Thymus (tissue), 11 donors: ENCODE data around the gene MTMR4. TPM values are rescaled to one million over a fixed set of nuclear protein-coding genes. Genes with fewer than 3 reads are reported as not detected.
"Not testable (repeated sequence)": the region's sequence is repeated elsewhere in the genome, so short reads cannot be mapped to it uniquely, and the experiment has no call there.

ENCODE experiments used
- DNase-seq, 9 donors: peaks; one replicate each; pipeline ENCODE4 v3.0.0-alpha.2; 2013; ENCODE audit warnings: low spot score in 9 of 9, low read depth in 6 of 9, missing footprints in 1 of 9
- H3K27ac ChIP-seq, 2 donors: one replicate each; pipeline ENCODE4 v1.5.1; 2013; ENCODE audit warnings: control low read depth in 1 of 2, low read depth in 1 of 2, low read length in 1 of 2, mild to moderate bottlenecking in 1 of 2, moderate library complexity in 1 of 2
- H3K27me3 ChIP-seq, 2 donors: one replicate each; pipeline ENCODE4 v1.5.1; 2013; ENCODE audit warnings: low read length in 1 of 2; ENCODE audit not compliant: control insufficient read depth in 2 of 2, insufficient read depth in 1 of 2
- H3K36me3 ChIP-seq, 2 donors: one replicate each; pipeline ENCODE4 v1.5.1; 2013; ENCODE audit warnings: low read length in 1 of 2, mild to moderate bottlenecking in 1 of 2, moderate library complexity in 1 of 2; ENCODE audit not compliant: control insufficient read depth in 2 of 2, insufficient read depth in 2 of 2
- H3K4me1 ChIP-seq, 2 donors: one replicate each; pipeline ENCODE4 v1.5.1; 2013; ENCODE audit warnings: low read length in 2 of 2; ENCODE audit not compliant: control insufficient read depth in 2 of 2, insufficient read depth in 2 of 2
- H3K4me3 ChIP-seq, 2 donors: one replicate each; pipeline ENCODE4 v1.5.1; 2013; ENCODE audit warnings: low read length in 2 of 2, control low read depth in 1 of 2, mild to moderate bottlenecking in 1 of 2
- H3K9me3 ChIP-seq, 2 donors: one replicate each; pipeline ENCODE4 v1.5.1; 2013; ENCODE audit warnings: low read length in 1 of 2, mild to moderate bottlenecking in 1 of 2; ENCODE audit not compliant: control insufficient read depth in 2 of 2, insufficient read depth in 1 of 2
- WGBS: extraction: QIAGEN DNeasy Blood & Tissue Kit; methylation state at CpG from one replicate; pipeline ENCODE4 v1.1.7; 2013; 5-methylcytosine and 5-hydroxymethylcytosine counted together
- polyA plus RNA-seq: library from polyadenylated mRNA; stranded (reverse); fragments of 200-250 nt; gene quantifications from one replicate; pipeline ENCODE4 v1.2.3, GENCODE V29; 2013
- total RNA-seq: library from RNA; stranded (reverse); fragments of 120-200 nt; gene quantifications from one replicate; pipeline ENCODE4 v1.2.4, GENCODE V29; 2013
- donor health status: healthy.

The MTMR4 gene
- total and polyA plus RNA-seq, 2 donors, result 17.0 to 28.0 TPM

DNA sequence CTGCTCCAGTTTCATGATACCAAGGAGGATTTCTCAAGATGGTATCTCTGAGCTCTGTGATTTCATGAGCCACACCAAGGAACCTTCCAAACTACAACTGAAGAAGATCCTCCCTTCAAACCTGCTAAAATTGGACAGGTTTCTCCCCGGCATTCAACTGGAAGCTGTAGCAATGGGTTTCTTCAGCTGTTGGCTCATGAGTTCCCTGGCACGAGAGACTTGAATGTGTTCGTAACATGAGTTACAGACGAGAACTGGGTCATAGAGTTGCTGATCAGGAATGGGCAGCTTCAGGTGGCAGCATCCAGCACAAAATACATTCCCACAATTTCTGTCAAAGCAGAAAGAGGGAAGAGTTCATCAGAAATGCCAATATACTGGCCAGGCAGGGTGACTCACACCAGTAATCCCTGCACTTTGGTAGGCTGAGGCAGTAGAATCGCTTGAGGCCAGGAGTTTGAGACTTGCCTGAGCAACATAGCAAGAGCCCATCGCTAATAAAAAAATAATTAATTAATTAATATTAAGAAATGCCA is 22.9 kb downstream of the MTMR4 start:
- WGBS, result 99% methylated on average over 6 of the region's 6 CpGs

DNA sequence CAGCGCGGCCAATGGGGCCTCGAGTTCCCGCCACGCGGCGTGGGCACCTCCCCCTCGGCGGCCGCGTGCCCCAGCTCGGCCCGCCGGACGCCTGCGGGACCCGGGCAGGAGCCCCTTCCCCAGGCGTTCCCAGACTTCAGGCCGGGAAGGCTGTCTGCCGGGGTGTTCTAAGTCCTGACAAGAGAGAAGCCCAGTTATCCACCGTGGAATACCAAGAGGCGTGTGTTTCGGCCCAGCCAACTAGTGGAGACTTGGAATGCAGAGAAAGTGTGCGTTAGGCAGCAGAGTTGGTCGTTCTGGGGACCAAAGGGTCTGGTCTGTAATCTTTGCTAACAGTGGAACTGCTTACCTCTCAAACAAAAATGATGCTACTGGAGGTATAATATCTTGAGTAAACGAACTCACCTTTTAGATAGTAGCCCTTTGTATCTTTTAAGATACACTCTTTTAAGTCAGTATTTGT is 26.0 kb downstream of the MTMR4 start:
- DNase-seq, result no peak
- H3K4me3 ChIP-seq, result no peak overlapping the region
- H3K4me1 ChIP-seq, result peaks cover 5 to 10% of the 10 kb centered on the region in 2 donors
- H3K36me3 ChIP-seq, result peaks cover 29 to 38% of the 10 kb centered on the region in 2 donors
- H3K9me3 ChIP-seq, result no peaks in the 10 kb centered on the region
- no peaks in the 10 kb centered on the region for H3K27me3 ChIP-seq
- H3K27ac ChIP-seq, result no peak overlapping the region
- WGBS, result 91% methylated on average over 26 of the region's 26 CpGs

More for the DNA sequence above, 22.9 kb downstream of the MTMR4 start:
- DNase-seq, result no peak
- Histone ChIP-seq H3K36me3 (peaks cover 53 to 65% of the 10 kb centered on the region in 2 donors), H3K27ac (no peak overlapping the region), H3K27me3 (no peaks in the 10 kb centered on the region), H3K4me3 (no peak overlapping the region), H3K9me3 (no peaks in the 10 kb centered on the region), H3K4me1 (peaks cover 5 to 10% of the 10 kb centered on the region in 2 donors)

DNA sequence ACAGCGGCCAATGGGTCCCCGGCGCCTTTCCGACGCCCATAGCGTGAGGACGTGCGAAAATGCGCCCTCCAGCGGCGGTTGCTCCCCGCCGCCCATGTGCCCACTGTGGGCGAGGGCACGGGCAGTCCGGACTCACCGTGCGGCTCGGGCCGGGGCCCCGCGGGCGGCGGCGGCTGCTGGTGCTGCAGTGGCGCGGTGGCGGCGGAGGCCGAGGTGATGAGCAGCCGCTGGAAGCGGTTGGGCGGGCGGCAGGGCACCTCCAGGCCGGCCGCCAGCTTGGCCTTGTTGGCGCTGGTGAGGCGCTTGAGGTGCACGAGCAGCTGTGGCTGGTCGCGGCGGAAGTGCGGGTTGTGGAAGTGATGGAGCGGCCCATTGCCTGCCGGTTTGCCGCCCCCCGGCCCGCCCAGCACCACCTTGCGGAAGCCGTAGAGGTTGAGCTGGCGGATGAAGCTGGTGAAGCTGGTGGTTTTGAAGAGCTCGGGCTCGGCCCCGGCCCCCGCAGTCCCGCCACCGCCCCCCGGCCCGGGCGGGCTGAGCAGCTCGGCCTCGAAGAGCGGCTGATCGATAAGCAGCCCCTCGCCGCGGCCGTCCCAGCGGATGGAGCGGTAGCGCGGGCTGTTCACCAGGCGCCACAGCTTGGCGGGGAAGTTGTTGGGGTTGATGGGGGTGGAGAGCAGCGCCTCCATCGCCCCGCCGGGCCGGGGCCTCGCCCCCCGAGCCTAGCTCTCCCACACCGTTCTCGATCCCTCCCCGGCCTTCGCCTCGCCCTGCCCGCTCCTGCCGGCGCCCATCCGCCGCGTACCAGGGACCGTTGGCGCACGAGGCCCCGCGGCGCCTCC is 26.6 kb downstream of the MTMR4 start, which contains the start of gene HSF5:
HSF5 (minus strand) TSS at position 820 of the 839 bp plus-strand sequence; CDS start at position 686, 134 bp downstream.
- peak within 1 kb of the TSS; percentile 38 to 54 for H3K4me3 ChIP-seq
- no peaks in the 10 kb centered on the region for H3K9me3 ChIP-seq
- no peaks in the 10 kb centered on the region for H3K27me3 ChIP-seq
- H3K4me1 ChIP-seq, result peaks cover 5 to 10% of the 10 kb centered on the region in 2 donors
- WGBS, result 24% methylated on average over 98 of the region's 98 CpGs
- H3K27ac ChIP-seq, result peak within 1 kb of the TSS in 1 of 2 donors; percentile 36
- H3K36me3 ChIP-seq, result peaks cover 23 to 32% of the 10 kb centered on the region in 2 donors
- peak; percentile 38 to 85 (median 50) for DNase-seq

DNA sequence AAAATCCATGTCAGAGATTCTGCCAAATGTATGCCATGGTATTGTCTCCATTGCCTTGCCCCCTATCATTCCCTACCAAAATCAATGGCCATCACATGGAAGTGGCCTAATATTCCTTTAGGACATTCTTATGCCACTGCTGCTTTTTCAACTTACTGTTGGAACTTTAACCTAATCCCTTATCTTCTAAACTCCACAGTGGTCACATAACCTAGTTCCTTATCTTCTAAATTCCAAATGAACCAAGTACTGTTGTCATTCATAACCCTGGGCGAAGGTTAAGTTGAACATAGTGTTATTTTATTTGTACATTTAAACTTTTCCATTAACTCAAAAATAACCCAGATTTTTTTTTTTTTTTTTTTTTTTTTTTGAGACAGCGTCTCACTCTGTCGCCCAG is 29.8 kb downstream of the MTMR4 start:
- H3K4me3 ChIP-seq, result no peak overlapping the region
- H3K27me3 ChIP-seq, result no peaks in the 10 kb centered on the region
- no peaks in the 10 kb centered on the region for H3K9me3 ChIP-seq
- H3K36me3 ChIP-seq, result peaks cover 0 to 3% of the 10 kb centered on the region in 2 donors
- WGBS, result 96% methylated on average over 3 of the region's 3 CpGs
- H3K27ac ChIP-seq, result no peak overlapping the region
- H3K4me1 ChIP-seq, result peaks cover 5 to 10% of the 10 kb centered on the region in 2 donors
- no peak for DNase-seq

DNA sequence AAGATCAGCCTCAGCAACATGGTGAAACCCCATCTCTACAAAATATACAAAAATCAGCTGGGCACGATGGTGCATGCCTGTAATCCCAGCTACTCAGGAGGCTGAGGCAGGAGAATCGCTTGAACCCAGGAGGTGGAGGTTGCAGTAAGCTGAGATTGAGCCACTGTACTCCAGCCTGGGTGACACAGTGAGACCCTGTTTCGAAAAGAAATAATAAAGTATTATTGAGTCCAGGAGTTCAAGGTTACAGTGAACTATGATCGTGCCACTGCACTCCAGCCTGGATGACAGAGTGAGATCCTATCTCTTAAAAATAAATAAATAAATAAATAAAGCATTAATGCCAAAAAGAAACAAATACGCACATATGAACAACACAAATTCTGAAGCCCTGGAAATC is 32.6 kb downstream of the MTMR4 start:
- not testable (repeated sequence) for H3K27me3 ChIP-seq, H3K4me1 ChIP-seq, H3K27ac ChIP-seq, DNase-seq, H3K4me3 ChIP-seq, H3K36me3 ChIP-seq, H3K9me3 ChIP-seq
- WGBS, result 98% methylated on average over 5 of the region's 5 CpGs

DNA sequence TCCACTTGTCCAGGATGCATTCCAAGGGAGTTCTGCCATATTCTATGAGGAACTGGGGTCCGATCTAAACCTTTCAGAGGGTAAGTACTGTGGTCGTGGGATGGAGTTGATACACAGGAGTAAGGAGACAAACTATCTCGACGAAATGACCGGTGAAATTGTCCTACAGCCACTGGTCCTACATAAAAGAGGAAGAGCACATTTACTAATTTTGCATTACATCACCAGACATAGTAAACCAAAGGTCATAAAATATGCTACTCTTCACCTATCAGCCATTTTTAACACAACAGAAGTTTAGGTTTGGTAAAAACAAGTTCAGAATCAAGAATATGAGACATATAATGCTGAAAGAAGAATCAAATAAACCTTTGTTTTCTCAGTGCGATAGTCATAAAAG is 34.3 kb downstream of the MTMR4 start:
- no peaks in the 10 kb centered on the region for H3K36me3 ChIP-seq
- no peak for DNase-seq
- H3K27ac ChIP-seq, result no peak overlapping the region
- H3K4me1 ChIP-seq, result no peaks in the 10 kb centered on the region
- WGBS, result 81% methylated on average over 6 of the region's 6 CpGs
- no peaks in the 10 kb centered on the region for H3K27me3 ChIP-seq
- no peak overlapping the region for H3K4me3 ChIP-seq
- no peaks in the 10 kb centered on the region for H3K9me3 ChIP-seq

DNA sequence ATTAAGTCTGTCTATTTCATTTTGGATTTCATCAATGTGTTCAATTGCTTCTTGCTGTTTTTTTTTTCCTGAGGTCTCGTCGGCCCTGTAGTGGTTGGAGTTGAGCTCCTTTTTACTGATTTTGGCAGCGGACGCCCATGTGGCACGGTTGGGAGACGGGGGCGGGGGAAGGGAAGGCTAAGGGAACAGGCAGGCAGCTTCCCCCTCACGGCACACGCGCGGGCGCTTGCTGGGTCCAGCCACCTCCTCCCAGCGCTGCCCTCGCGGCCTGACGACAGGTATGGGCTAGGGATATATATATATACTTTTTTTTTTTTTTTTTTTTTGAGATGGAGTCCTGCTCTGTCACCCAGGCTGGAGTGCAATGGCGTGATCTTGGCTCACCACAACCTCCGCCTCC is 37.6 kb downstream of the MTMR4 start:
- Histone ChIP-seq H3K9me3 (no peaks in the 10 kb centered on the region), H3K27ac (no peak overlapping the region), H3K4me1 (no peaks in the 10 kb centered on the region), H3K27me3 (no peaks in the 10 kb centered on the region), H3K4me3 (no peak overlapping the region), H3K36me3 (no peaks in the 10 kb centered on the region)
- WGBS, result 90% methylated on average over 18 of the region's 18 CpGs
- DNase-seq, result no peak

DNA sequence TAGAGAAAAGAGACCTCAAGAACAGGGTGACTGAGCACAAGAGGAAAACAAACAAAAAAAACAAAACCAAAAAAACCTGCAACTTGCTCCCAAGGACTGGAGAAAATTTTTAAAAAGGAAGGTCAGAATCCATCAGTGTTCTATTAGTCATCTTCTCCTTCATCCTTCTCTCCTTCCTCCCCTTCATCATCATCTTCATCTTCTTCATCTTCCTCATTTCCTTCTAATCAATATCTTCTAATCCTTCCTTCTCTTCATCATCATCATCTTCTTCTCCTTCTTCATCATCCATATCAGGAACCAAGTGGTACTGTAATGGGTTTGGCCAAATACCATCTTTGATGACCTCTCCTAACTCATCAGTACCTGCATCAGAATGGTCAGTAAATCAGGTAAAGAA is 38.5 kb downstream of the MTMR4 start:
- Histone ChIP-seq H3K4me3 (no peak overlapping the region), H3K4me1 (no peaks in the 10 kb centered on the region), H3K27me3 (no peaks in the 10 kb centered on the region), H3K27ac (no peak overlapping the region), H3K9me3 (no peaks in the 10 kb centered on the region), H3K36me3 (no peaks in the 10 kb centered on the region)
- DNase-seq, result no peak

DNA sequence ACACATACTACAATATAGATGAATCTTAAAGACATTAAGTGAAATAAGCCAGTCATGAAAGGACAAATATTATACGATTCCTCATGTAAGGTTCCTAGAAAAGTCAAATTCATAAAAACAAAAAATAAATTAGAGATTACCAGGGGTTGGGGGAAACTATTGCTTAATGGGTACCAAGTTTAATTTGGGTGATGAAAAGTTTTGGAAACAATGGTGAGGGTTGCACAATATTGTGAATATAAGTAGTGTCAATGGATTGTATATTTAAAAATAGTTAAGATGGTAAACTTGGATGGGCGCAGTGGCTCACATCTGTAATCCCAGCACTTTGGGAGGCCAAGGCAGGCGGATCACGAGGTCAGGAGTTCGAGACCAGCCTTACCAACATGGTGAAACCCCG is 44.1 kb downstream of the MTMR4 start:
- no peak for DNase-seq
- Histone ChIP-seq H3K36me3 (no peaks in the 10 kb centered on the region), H3K27me3 (no peaks in the 10 kb centered on the region), H3K4me3 (no peak overlapping the region), H3K9me3 (no peaks in the 10 kb centered on the region), H3K4me1 (no peaks in the 10 kb centered on the region), H3K27ac (no peak overlapping the region)
- 98% methylated on average over 6 of the region's 6 CpGs for WGBS
